GM19397 (cell line): ENCODE data around the gene ZNF529.
A peak's percentile ranks its signal among the peaks of the same experiment; 100 is the strongest.
"Not testable (repeated sequence)": the region's sequence is repeated elsewhere in the genome, so short reads cannot be mapped to it uniquely, and the experiment has no call there.

ENCODE experiments used
- ATAC-seq: cut with Tn5 transposase; IDR thresholded peaks from one replicate; pipeline ENCODE4 v1.9.1; 2021; ENCODE audit warnings: mild to moderate bottlenecking, moderate library complexity; ENCODE audit not compliant: unreplicated experiment

The ZNF529 gene

GRCh38 chr19:36573020-36573894 is at the start of gene ZNF529:
ZNF529 (minus strand) TSS chr19:36573292; CDS start chr19:36572346, 946 bp downstream.
- peak; percentile 94 for ATAC-seq

GRCh38 chr19:36605877-36606478 is 32.9 kb upstream of the ZNF529 start:
- ATAC-seq, result no peak

GRCh38 chr19:36605101-36605876 is 32.2 kb upstream of the ZNF529 start, which contains the start of gene ZNF382:
ZNF382 (plus strand) TSS chr19:36605313; CDS start chr19:36609915, 4,602 bp downstream.
- ATAC-seq, result peak; percentile 84

- peak; percentile 83 for ATAC-seq
Observed at GRCh38 chr19:36604656-36605100, 31.6 kb upstream of the ZNF529 start.

- not testable (repeated sequence) for ATAC-seq
Observed at GRCh38 chr19:36602681-36603080, 29.6 kb upstream of the ZNF529 start.

- ATAC-seq, result no peak
Observed at GRCh38 chr19:36579255-36579654, 6.2 kb upstream of the ZNF529 start.

GRCh38 chr19:36577271-36577996 is 4.3 kb upstream of the ZNF529 start:
- no peak for ATAC-seq

- ATAC-seq, result no peak
Observed at GRCh38 chr19:36574741-36575140, 1.6 kb upstream of the ZNF529 start.

GRCh38 chr19:36573895-36574720 is 1.0 kb upstream of the ZNF529 start:
- no peak for ATAC-seq

GRCh38 chr19:36572593-36573019 is 486 bp downstream of the ZNF529 start:
- no peak for ATAC-seq

- ATAC-seq, result no peak
Observed at GRCh38 chr19:36564391-36564790, 8.7 kb downstream of the ZNF529 start.

GRCh38 chr19:36547001-36547732 is 25.9 kb downstream of the ZNF529 start:
- ATAC-seq, result no peak

GRCh38 chr19:36528921-36529518 is 44.1 kb downstream of the ZNF529 start:
- ATAC-seq, result peak; percentile 23

GRCh38 chr19:36528194-36528920 is 44.7 kb downstream of the ZNF529 start, which contains the start of gene ZNF260:
ZNF260 (minus strand) TSS chr19:36528271; CDS start chr19:36515238, 13,033 bp downstream.
- ATAC-seq, result peak; percentile 90

GRCh38 chr19:36527873-36528193 is 45.3 kb downstream of the ZNF529 start:
- ATAC-seq, result no peak

GRCh38 chr19:36527341-36527740 is 45.8 kb downstream of the ZNF529 start:
- no peak for ATAC-seq

GRCh38 chr19:36526581-36526980 is 46.5 kb downstream of the ZNF529 start:
- no peak for ATAC-seq

- no peak for ATAC-seq
Observed at GRCh38 chr19:36524617-36525016, 48.5 kb downstream of the ZNF529 start.
